ENCODE measurements around the gene ARHGAP26.

GRCh38 chr5:143226361-143226760 is 456.2 kb downstream of the ARHGAP26 start:
- TF ChIP-seq POLR2AphosphoS5 (IDR thresholded peaks at IDR 0.05; ENCODE audit: insufficient read depth, low read depth, low read length) (no peak), CTCF (IDR thresholded peaks at IDR 0.05; ENCODE audit: extremely low read depth in 1 of 2, insufficient read depth in 1 of 2, low read depth in 1 of 2, low read length in 2 of 2) (no peak)
